Measurements from ENCODE around the gene SCN2A.

SCN2A gene

DNA sequence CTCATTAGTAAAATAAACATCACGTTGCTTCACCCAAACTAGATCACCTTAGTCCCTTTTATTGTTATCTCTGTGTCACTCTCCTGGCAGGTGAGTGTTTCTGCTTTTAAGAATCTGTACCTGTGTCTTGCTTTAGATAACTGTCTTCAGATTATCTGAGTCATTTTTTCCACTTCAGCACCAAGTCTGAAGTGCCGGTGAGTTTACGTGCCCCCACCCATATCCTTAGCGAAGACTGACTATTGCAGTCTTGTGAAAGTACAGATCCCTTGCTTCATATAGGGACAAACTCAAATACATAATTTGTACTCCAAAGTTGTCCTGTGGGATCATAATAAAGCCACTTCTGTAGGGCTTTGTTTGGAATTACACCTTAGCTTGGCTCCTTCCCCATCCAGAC lies 41.1 kb downstream of the SCN2A start:
- DNase-seq (ENCODE audit: low read depth), result no peak
- H3K4me3 ChIP-seq (ENCODE audit: control insufficient read depth, low read depth, low read length), result no peak overlapping the region
- TF ChIP-seq, protein P1, sequence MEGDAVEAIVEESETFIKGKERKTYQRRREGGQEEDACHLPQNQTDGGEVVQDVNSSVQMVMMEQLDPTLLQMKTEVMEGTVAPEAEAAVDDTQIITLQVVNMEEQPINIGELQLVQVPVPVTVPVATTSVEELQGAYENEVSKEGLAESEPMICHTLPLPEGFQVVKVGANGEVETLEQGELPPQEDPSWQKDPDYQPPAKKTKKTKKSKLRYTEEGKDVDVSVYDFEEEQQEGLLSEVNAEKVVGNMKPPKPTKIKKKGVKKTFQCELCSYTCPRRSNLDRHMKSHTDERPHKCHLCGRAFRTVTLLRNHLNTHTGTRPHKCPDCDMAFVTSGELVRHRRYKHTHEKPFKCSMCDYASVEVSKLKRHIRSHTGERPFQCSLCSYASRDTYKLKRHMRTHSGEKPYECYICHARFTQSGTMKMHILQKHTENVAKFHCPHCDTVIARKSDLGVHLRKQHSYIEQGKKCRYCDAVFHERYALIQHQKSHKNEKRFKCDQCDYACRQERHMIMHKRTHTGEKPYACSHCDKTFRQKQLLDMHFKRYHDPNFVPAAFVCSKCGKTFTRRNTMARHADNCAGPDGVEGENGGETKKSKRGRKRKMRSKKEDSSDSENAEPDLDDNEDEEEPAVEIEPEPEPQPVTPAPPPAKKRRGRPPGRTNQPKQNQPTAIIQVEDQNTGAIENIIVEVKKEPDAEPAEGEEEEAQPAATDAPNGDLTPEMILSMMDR (IDR thresholded peaks at IDR 0.05; ENCODE audit: control insufficient read depth, insufficient read depth, low read depth, low read length, missing control alignments), result no peak

DNA sequence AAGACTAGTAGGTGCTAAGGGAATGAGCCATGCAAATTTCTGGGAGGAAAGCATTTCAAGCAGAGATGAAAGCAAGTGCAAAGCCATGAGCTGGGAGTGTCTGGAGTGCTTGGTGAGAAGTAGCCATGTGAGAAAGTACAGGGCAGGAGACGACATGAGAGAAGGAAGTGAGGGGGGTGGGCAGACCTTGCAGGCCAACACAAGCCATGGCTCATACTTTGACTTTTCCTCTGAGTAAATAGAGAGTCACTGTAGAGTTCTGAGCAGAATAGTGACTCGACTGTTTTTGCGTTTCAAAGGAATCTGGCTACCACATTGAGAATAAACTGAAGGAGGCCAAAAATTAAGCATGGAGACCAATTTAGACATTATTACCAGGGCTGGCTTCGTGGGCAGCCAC lies 42.2 kb downstream of the SCN2A start:
- H3K4me3 ChIP-seq (ENCODE audit: control insufficient read depth, low read depth, low read length), result no peak overlapping the region
- TF ChIP-seq, protein P1 (IDR thresholded peaks at IDR 0.05; ENCODE audit: control insufficient read depth, insufficient read depth, low read depth, low read length, missing control alignments), result no peak
- DNase-seq (ENCODE audit: low read depth), result no peak

DNA sequence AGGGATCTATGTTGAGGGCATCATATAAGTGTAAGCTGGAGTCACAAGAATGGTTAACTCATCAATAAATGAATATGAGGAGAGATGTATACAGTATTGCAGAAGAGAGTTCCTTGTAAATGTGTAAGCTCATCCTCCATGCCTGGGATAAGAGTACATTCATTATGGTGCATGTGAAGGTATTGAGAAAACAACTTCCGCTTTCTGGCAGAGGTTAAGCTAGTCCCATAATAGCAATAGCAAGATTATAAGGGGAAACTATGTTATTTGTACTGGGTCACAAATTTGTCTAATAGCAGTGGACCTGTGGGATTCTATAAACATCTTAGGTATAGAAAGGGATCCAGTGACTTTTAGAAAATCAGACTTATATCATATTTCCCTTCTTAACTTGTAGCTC lies 44.1 kb downstream of the SCN2A start:
- DNase-seq (ENCODE audit: low read depth), result no peak

DNA sequence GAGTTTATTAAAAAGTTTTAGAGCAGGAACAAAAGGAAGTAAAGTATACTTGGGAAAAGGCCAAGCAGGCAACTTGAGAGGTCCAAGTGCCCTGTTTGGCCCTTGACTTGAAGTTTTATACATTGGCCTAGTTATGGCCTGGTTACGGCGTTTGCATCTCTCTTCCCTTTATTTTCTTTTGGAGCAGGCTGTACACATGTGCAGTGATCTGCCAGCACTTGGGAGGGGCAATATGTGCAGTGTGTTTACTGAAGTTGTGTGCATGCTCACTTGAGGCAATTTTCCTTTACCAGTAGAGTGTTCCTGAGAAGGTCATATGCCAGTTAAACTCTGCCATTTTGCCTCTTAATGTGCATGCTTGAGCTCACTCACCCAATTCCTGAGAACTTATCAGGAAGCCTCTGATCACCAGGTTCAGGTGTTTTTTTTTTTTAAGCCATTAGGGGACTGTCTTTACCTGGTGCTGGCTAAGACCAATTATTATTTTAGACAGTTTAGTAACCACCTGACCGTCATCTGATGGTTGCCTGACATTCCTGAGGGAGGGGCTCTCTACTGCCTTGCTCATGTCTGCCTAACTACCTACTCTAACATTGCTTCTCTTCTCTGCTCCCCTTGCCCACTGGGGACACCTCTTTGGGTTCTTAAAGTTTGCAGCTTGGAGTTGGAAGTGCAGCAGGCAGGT lies 48.0 kb downstream of the SCN2A start:
- DNase-seq (ENCODE audit: low read depth), result no peak
- TF ChIP-seq, protein P1 (IDR thresholded peaks at IDR 0.05; ENCODE audit: control insufficient read depth, insufficient read depth, low read depth, low read length, missing control alignments), result no peak
- H3K4me3 ChIP-seq (ENCODE audit: control insufficient read depth, low read depth, low read length), result no peak overlapping the region

More for the DNA sequence above, 44.1 kb downstream of the SCN2A start:
- TF ChIP-seq, protein P1 (IDR thresholded peaks at IDR 0.05; ENCODE audit: control insufficient read depth, insufficient read depth, low read depth, low read length, missing control alignments), result no peak
- H3K4me3 ChIP-seq (ENCODE audit: control insufficient read depth, low read depth, low read length), result no peak overlapping the region

DNA sequence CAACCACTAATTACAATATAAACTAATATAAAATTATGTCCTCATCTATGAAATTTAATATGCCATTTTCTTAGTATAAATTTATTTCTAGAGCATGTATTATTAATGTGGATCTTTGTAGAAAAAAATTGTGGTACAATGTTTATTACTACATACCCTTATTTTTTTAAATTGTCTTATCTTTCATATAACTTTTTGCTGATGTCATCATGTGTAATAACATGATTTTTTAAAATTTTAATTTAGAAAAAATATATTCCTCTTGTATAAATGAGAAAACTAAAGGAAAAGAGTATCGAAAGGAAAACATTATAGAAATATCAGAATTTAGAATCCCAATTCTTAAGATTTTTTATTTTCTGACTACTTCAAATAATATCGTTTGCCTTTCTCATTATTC lies 49.9 kb downstream of the SCN2A start:
- TF ChIP-seq, protein P1 (IDR thresholded peaks at IDR 0.05; ENCODE audit: control insufficient read depth, insufficient read depth, low read depth, low read length, missing control alignments), result no peak
- no peak for DNase-seq (ENCODE audit: low read depth)
- H3K4me3 ChIP-seq (ENCODE audit: control insufficient read depth, low read depth, low read length), result no peak overlapping the region

DNA sequence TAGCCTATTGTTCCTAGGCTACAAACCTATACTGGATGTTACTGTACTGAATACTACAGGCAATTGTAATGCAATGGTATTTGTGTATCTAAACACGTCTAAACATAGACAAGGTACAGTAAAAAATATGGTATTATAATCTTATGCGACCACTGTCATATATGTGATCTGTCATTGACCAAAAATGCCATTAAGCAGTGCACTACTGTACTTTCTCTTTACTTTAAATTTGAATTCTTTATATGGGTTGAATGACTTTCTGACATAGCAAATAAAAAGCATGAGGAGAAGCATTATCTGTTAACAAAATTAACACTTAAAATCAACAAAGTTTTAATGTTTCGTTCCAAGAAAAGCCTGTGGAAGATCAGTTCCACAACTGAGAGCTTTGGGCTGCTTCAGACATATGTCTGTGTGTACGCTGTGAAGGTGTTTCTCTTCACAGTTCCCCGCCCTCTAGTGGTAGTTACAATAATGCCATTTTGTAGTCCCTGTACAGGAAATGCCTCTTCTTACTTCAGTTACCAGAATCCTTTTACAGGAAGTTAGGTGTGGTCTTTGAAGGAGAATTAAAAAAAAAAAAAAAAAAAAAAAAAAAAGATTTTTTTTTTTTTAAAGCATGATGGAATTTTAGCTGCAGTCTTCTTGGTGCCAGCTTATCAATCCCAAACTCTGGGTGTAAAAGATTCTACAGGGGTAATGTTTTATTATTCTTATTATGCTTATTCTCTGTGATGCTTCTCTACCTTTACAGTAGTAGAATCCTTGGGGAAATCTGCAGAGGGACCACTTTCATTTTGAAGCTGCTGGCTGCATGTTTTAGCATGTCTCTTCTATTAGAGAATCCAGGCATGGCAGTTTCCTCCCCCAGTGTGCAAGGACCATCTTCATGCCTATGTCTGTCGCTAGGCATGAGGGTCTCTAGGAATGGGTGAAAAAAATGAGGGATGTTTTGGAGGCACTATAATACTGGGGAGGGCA lies 54.5 kb downstream of the SCN2A start:
- no peak overlapping the region for H3K4me3 ChIP-seq (ENCODE audit: control insufficient read depth, low read depth, low read length)
- TF ChIP-seq, protein P1 (IDR thresholded peaks at IDR 0.05; ENCODE audit: control insufficient read depth, insufficient read depth, low read depth, low read length, missing control alignments), result peak; percentile 79
- peak; percentile 77 for DNase-seq (ENCODE audit: low read depth)
